Measurements from ENCODE around the gene OR8J3. TPM values are rescaled to one million over a fixed set of nuclear protein-coding genes. Genes with fewer than 3 reads are reported as not detected.

OR8J3 gene
- polyA plus RNA-seq, 6 donors from 2014 or later = not detected

DNA sequence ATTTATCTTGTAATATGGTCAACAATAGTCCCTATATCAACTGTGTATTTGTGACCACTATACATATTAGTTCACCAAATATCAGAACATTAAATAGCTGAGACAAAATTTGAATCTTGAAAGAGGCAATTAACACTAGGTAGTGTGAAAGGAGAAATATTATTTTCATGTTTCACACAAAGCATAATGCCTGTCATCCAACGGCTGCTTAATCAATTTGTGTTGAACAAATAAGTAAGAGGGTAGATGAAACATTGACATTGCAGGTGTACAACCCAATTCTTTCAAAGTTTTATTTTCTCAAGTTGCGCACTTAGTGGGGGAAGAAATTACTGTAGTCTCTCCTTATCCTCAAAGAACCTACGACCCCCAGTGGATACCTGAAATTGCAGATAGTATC is 50.3 kb downstream of the OR8J3 start:
- Mint-ChIP-seq H3K4me1 (no peaks in the 10 kb centered on the region), H3K4me3 (no peak overlapping the region), H3K27ac (no peak overlapping the region), H3K9me3 (peaks cover 0 to 11% (median 4%) of the 10 kb centered on the region in 7 donors), H3K27me3 (no peaks in the 10 kb centered on the region), H3K36me3 (no peaks in the 10 kb centered on the region)
- ATAC-seq (ENCODE audit: low read depth in 2 of 2) (no peak), DNase-seq (no peak)

Other genes starting within 250 kb of the OR8J3 start
- not detected for gene OR5W2, start 225.6 kb downstream of the OR8J3 start, polyA plus RNA-seq (ENCODE audit: low read depth in 6 of 6)
- gene OR5I1, start 203.8 kb downstream of the OR8J3 start, polyA plus RNA-seq (ENCODE audit: low read depth in 6 of 6) = not detected
- not detected for gene OR10AG1, start 170.3 kb downstream of the OR8J3 start, polyA plus RNA-seq (ENCODE audit: low read depth in 6 of 6)
- gene OR5F1, start 145.6 kb downstream of the OR8J3 start, polyA plus RNA-seq (ENCODE audit: low read depth in 6 of 6) = not detected
- not detected for gene OR5AS1, start 112.5 kb downstream of the OR8J3 start, polyA plus RNA-seq (ENCODE audit: low read depth in 6 of 6)
- gene OR8I2, start 46.9 kb downstream of the OR8J3 start, polyA plus RNA-seq (ENCODE audit: low read depth in 6 of 6) = not detected
- not detected for gene OR8H2, start 36.5 kb downstream of the OR8J3 start, polyA plus RNA-seq (ENCODE audit: low read depth in 6 of 6)
- gene OR8H3, start 17.8 kb downstream of the OR8J3 start, polyA plus RNA-seq (ENCODE audit: low read depth in 6 of 6) = not detected
- gene OR8K5, start 20.1 kb upstream of the OR8J3 start, polyA plus RNA-seq (ENCODE audit: low read depth in 6 of 6) = not detected
- not detected for gene OR5J2, start 36.4 kb upstream of the OR8J3 start, polyA plus RNA-seq (ENCODE audit: low read depth in 6 of 6)
- not detected for gene OR5T2, start 94.1 kb upstream of the OR8J3 start, polyA plus RNA-seq (ENCODE audit: low read depth in 6 of 6)
- gene OR5T3, start 112.1 kb upstream of the OR8J3 start, polyA plus RNA-seq (ENCODE audit: low read depth in 6 of 6) = not detected
- gene OR5T1, start 134.0 kb upstream of the OR8J3 start, polyA plus RNA-seq (ENCODE audit: low read depth in 6 of 6) = not detected
- not detected for gene OR8H1, start 152.1 kb upstream of the OR8J3 start, polyA plus RNA-seq (ENCODE audit: low read depth in 6 of 6)
- not detected for gene OR8K3, start 174.9 kb upstream of the OR8J3 start, polyA plus RNA-seq (ENCODE audit: low read depth in 6 of 6)
- not detected for gene OR8K1, start 205.8 kb upstream of the OR8J3 start, polyA plus RNA-seq (ENCODE audit: low read depth in 6 of 6)
- gene OR8J1, start 214.1 kb upstream of the OR8J3 start, polyA plus RNA-seq (ENCODE audit: low read depth in 6 of 6) = not detected
- gene OR8U1, start 235.4 kb upstream of the OR8J3 start, polyA plus RNA-seq (ENCODE audit: low read depth in 6 of 6) = not detected